22Rv1 (cell line): Measurements from ENCODE around the gene FAAP20.

ENCODE experiments used
- ZFX ChIP-seq: fragments of 450-650 bp; IDR thresholded peaks from 2 replicates; pipeline ENCODE4 v1.6.1; 2017; ENCODE audit warnings: antibody characterized with exemption, borderline replicate concordance
- TF ChIP-seq, protein P1 (sequence below): fragments of 450-650 bp; IDR thresholded peaks from 2 replicates; pipeline ENCODE4 v1.5.1; 2017; ENCODE audit warnings: mild to moderate bottlenecking

DNA sequence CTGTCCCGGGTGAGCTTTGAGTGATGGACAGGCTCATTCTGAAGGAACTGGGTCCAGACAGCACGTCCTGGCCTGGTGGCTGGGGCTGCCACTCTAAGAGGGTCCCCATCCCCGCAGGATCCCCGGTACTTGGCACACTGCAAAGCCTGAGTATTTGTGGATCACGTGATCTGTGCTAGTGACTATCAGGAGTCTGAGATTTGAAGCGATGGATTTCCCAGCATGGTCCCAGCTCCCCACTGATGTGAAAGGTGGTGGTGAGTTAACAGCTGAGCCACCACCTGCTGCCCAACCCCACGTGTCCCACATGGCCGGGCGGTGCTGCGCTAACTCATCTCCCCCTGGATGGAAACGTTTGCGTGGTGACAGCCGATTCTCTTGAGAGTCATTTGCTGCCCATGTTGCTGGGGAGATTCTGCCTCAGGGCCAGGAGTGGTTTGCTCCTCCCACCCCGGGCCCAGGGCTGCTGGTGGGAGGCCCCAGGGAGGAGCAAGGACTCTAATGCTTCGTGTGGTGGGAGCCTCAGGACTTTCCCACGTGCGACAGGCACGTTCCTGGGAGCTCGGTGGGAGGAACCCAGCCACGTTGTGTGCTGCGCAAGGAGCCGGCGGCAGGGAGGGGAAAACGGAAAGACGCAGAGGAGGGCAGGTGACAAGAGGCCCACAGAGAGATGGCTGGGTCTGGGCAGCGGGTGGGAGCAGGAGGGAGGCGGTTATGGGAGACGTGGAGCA, 15.1 kb downstream of the FAAP20 start:
- TF ChIP-seq, protein P1, sequence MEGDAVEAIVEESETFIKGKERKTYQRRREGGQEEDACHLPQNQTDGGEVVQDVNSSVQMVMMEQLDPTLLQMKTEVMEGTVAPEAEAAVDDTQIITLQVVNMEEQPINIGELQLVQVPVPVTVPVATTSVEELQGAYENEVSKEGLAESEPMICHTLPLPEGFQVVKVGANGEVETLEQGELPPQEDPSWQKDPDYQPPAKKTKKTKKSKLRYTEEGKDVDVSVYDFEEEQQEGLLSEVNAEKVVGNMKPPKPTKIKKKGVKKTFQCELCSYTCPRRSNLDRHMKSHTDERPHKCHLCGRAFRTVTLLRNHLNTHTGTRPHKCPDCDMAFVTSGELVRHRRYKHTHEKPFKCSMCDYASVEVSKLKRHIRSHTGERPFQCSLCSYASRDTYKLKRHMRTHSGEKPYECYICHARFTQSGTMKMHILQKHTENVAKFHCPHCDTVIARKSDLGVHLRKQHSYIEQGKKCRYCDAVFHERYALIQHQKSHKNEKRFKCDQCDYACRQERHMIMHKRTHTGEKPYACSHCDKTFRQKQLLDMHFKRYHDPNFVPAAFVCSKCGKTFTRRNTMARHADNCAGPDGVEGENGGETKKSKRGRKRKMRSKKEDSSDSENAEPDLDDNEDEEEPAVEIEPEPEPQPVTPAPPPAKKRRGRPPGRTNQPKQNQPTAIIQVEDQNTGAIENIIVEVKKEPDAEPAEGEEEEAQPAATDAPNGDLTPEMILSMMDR: no peak
- no peak for TF ChIP-seq ZFX
